OCI-LY7 (cell line): Measurements from ENCODE around the gene ASMT.

Source experiments
- EZH2phosphoT487 ChIP-seq: fragments of 200-600 bp; sonication (generic); IDR thresholded peaks from 2 replicates; pipeline ENCODE4 v1.6.1; 2018; ENCODE audit warnings: low read depth, borderline replicate concordance, mild to moderate bottlenecking, mixed run types, antibody characterized with exemption, low read length, moderate library complexity, mixed read lengths
- TF ChIP-seq, protein P1 (sequence below): fragments of 200-600 bp; sonication (generic); conservative IDR thresholded peaks from 2 replicates; pipeline ENCODE4 v1.5.1; 2014; ENCODE audit warnings: mild to moderate bottlenecking, antibody characterized with exemption, low read length, moderate library complexity, mixed read lengths

DNA sequence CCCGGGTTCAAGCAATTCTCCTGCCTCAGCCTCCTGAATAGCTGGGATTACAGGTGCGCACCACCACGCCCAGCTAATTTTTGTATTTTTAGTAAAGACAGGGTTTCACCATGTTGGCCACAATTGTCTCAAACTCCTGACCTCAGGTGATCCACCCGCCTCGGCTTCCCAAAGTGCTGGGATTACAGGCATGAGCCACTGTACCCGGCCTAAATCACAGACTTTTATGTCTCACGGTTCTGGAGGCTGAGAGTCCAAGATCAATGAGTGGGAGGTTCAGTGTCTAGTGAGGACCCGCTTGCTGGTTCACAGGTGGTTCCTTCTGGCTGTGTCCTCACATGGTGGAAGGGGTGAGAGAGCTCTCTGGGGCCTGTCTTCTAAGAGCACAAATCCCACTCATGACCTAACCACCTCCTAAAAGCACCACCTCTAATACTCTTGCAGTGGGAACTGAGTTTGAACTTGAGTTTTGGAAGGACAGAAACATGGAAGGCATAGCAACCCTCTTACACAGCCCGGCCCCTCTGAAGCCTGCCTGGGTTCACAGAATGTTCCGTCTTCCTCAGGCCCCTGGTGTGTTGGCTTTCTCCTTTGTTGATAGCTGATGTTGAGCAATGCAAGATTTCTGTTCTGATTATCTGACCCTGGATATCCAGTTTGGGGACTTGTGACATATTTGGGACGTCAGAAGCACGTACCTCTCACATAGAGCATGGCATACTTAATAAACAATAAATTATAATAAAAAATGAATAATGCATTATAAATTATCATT lies 25.3 kb upstream of the ASMT start:
- TF ChIP-seq, protein P1, sequence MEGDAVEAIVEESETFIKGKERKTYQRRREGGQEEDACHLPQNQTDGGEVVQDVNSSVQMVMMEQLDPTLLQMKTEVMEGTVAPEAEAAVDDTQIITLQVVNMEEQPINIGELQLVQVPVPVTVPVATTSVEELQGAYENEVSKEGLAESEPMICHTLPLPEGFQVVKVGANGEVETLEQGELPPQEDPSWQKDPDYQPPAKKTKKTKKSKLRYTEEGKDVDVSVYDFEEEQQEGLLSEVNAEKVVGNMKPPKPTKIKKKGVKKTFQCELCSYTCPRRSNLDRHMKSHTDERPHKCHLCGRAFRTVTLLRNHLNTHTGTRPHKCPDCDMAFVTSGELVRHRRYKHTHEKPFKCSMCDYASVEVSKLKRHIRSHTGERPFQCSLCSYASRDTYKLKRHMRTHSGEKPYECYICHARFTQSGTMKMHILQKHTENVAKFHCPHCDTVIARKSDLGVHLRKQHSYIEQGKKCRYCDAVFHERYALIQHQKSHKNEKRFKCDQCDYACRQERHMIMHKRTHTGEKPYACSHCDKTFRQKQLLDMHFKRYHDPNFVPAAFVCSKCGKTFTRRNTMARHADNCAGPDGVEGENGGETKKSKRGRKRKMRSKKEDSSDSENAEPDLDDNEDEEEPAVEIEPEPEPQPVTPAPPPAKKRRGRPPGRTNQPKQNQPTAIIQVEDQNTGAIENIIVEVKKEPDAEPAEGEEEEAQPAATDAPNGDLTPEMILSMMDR = no peak
- TF ChIP-seq EZH2phosphoT487 = no peak
